Spleen (tissue), 7 donors: ENCODE data around the gene GRIN2D.

ENCODE experiments used
- POLR2AphosphoS5 ChIP-seq, 3 donors: sonication (generic); formaldehyde crosslinking; IDR thresholded peaks; one replicate each; pipeline ENCODE4 v1.5.1; 2017; ENCODE audit warnings: antibody characterized with exemption in 3 of 3
- TF ChIP-seq, protein P1 (sequence below), 11 experiments: fragments of 200-600 bp in 7 of 11; fragments of 450-650 bp in 4 of 11; sonication (generic) in 4 of 11; IDR thresholded peaks in 8 of 11; conservative IDR thresholded peaks in 3 of 11; 1 replicate in 7 of 11; 2 replicates in 4 of 11; pipeline versions ENCODE4 v1.4.0 to v1.8.0; 2016 to 2021; ENCODE audit warnings: antibody characterized with exemption in 11 of 11, inconsistent platforms in 4 of 11, mild to moderate bottlenecking in 1 of 11
- donor health status: DM: no; HTN: no; CAD: no; lungs with moderate emphysema.
- donor health status: DM: no; HTN: no; CAD: no.
- donor health status: DM: no; HTN: no; CAD: no.

DNA sequence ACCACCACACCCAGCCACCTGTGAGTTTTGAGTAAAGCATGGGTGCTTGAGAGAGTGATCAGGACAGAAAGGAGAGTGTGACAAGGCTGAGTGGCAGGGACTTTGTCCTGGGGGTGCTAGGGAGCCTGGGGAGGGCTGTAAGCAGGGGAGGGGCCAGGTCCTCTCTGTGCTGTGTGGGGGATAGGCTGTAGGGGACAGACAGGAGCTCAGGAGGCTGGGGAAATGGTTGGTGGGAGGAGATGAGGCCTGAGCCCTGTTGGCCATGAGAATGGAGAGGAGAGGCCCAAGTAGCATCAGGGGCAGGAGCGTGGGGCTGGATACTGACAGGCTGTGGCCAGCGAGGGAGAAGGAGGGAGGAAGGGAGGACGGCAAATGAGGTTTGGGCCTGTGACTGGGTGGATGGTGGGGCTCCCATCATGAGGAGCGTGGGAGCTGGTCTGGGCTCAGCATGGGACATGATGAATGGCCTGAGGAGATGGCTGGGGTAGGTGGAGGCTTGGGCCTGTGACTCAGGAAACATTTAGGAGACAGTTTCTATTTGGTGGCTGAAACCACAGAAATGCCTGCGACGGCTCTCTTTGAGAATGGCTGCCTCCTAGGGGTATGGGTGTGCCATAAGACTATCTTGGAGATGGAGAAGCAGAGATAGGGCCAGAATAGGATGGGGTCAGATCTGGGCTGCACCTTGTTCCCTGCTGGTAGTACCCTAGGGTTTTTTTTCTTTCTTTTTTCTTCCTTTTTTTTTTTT is 25.0 kb downstream of the GRIN2D start:
- TF ChIP-seq POLR2AphosphoS5 (IDR thresholded peaks at IDR 0.05), result no peak
- TF ChIP-seq, protein P1, sequence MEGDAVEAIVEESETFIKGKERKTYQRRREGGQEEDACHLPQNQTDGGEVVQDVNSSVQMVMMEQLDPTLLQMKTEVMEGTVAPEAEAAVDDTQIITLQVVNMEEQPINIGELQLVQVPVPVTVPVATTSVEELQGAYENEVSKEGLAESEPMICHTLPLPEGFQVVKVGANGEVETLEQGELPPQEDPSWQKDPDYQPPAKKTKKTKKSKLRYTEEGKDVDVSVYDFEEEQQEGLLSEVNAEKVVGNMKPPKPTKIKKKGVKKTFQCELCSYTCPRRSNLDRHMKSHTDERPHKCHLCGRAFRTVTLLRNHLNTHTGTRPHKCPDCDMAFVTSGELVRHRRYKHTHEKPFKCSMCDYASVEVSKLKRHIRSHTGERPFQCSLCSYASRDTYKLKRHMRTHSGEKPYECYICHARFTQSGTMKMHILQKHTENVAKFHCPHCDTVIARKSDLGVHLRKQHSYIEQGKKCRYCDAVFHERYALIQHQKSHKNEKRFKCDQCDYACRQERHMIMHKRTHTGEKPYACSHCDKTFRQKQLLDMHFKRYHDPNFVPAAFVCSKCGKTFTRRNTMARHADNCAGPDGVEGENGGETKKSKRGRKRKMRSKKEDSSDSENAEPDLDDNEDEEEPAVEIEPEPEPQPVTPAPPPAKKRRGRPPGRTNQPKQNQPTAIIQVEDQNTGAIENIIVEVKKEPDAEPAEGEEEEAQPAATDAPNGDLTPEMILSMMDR (IDR thresholded peaks at IDR 0.05 in 8 of 11, conservative IDR thresholded peaks at IDR 0.05 in 3 of 11), result no peak
